ENCODE measurements around the gene APBA1. TPM values are rescaled to one million over a fixed set of nuclear protein-coding genes. Genes with fewer than 3 reads are reported as not detected.

The APBA1 gene
- total RNA-seq, 6 experiments from 2014 or later, result 17.6 to 25.6 (median 20.7) TPM

DNA sequence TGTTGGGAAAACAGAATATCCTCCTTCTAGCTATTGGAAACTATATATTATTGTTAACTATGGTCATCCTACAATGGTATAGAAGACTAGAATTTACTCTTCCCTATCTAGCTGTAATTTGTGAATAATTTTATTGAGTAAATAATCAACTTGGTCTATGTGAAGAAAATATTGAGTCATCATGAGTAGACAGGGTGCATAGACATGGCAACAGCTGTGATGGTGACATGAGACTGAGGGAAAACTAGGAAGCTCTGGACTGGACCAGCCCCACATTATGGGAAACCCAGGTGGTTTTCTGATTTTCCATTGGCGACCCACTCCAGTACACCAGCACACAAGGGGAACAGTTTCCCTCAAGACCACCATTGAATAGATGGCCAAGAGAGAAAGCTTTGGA lies 95.0 kb downstream of the APBA1 start:
- no peaks in the 10 kb centered on the region for H3K27me3 Mint-ChIP-seq (ENCODE audit: insufficient read depth)

DNA sequence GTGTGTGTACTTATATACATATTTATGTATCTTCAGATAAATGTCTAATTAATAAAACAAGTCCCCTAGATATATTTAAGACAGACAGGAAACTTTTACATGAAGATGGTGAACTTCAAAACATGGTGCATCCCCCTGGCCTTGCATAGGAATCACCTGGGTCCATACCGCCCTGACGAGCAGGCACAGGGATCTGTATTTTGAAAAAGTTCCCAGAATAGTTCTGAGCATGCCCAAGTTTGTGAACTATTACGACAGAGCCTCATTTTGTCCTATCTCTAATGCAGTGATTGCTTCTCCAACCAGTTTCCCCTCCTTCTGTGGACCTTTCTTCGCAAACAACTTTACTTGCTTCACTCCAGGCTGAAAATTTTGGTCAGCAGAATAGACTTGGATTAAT lies 98.1 kb downstream of the APBA1 start:
- H3K4me3 Mint-ChIP-seq, result no peak overlapping the region
- no peaks in the 10 kb centered on the region for H3K27me3 Mint-ChIP-seq (ENCODE audit: insufficient read depth)
- no peaks in the 10 kb centered on the region for H3K36me3 Mint-ChIP-seq (ENCODE audit: low read depth)
- TF ChIP-seq, protein P1, sequence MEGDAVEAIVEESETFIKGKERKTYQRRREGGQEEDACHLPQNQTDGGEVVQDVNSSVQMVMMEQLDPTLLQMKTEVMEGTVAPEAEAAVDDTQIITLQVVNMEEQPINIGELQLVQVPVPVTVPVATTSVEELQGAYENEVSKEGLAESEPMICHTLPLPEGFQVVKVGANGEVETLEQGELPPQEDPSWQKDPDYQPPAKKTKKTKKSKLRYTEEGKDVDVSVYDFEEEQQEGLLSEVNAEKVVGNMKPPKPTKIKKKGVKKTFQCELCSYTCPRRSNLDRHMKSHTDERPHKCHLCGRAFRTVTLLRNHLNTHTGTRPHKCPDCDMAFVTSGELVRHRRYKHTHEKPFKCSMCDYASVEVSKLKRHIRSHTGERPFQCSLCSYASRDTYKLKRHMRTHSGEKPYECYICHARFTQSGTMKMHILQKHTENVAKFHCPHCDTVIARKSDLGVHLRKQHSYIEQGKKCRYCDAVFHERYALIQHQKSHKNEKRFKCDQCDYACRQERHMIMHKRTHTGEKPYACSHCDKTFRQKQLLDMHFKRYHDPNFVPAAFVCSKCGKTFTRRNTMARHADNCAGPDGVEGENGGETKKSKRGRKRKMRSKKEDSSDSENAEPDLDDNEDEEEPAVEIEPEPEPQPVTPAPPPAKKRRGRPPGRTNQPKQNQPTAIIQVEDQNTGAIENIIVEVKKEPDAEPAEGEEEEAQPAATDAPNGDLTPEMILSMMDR (IDR thresholded peaks at IDR 0.05), result no peak
- H3K9me3 Mint-ChIP-seq, result no peaks in the 10 kb centered on the region
- DNase-seq, result no peak
- peaks cover 57% of the 10 kb centered on the region for H3K4me1 Mint-ChIP-seq (ENCODE audit: low read depth)
- H3K27ac Mint-ChIP-seq, result no peak overlapping the region

More for the DNA sequence above, 95.0 kb downstream of the APBA1 start:
- Mint-ChIP-seq H3K27ac (no peak overlapping the region), H3K4me3 (no peak overlapping the region), H3K36me3 (ENCODE audit: low read depth) (no peaks in the 10 kb centered on the region), H3K4me1 (ENCODE audit: low read depth) (peaks cover 28% of the 10 kb centered on the region), H3K9me3 (no peaks in the 10 kb centered on the region)
- no peak for DNase-seq
- TF ChIP-seq, protein P1 (IDR thresholded peaks at IDR 0.05), result no peak

DNA sequence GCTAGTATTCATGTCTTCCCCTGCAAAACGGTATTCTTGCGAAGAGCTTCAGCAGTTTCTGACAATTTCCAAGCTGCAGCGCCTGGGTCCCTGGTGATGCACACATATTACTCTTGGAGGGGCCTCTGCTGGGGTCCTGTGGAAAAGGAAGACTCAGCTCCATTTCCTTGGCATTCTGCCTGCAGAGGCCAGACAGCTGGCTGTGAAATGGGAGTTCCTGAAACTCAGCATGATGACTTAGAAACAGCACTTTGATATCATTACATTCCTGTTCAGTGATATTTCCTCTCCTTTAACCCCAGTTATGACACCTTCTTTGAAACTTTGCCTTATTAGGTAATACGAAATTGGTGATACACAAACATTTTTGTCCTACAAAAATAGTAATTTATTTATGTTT lies 98.5 kb downstream of the APBA1 start:
- DNase-seq, result peak; percentile 10
- Mint-ChIP-seq H3K27ac (no peak overlapping the region), H3K4me3 (no peak overlapping the region), H3K9me3 (no peaks in the 10 kb centered on the region), H3K36me3 (ENCODE audit: low read depth) (no peaks in the 10 kb centered on the region), H3K27me3 (ENCODE audit: insufficient read depth) (no peaks in the 10 kb centered on the region), H3K4me1 (ENCODE audit: low read depth) (peaks cover 62% of the 10 kb centered on the region)
- TF ChIP-seq, protein P1 (IDR thresholded peaks at IDR 0.05), result no peak

DNA sequence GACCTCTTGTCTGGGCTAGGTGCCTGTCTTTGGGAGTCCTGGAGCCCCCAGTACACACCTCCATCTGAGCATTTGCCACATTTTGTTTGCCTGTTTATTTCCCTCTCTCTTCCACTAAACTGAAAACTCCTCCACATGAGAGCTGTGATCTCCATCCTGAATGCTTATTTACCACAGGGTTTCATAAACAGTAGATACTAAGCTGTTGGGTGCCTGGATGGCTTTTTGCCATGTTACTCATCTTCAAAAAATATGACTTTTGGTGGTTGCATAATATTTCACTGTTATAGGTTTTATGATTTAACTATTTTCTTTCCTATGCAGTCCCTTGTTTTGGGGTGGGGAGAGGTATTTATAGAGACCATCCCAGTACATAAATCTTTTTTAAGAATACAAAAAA lies 99.6 kb downstream of the APBA1 start:
- no peaks in the 10 kb centered on the region for H3K36me3 Mint-ChIP-seq (ENCODE audit: low read depth)

DNA sequence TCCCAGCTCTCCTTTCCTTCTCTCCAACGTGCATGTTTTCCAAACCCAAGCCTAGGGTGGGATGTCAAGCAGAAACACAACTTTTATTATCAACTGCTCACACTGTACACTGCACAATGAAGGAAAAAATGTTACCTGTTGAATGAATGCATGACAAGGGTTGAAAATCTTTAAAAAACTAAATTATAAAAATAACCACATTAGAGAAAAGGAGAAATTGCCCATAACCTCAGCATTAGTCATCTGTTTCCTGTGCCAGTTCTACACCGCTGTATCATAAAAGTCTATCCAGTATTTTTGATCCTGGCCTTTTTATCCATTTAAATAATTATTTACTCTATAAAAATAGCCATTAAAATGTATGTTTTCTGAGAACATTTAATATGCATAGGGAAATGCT lies 101.1 kb downstream of the APBA1 start:
- H3K27ac Mint-ChIP-seq, result peak overlapping the region; percentile 23; the same call in 1 of the 2 replicates
- no peak overlapping the region for H3K4me3 Mint-ChIP-seq
- H3K9me3 Mint-ChIP-seq, result no peaks in the 10 kb centered on the region
- H3K4me1 Mint-ChIP-seq (ENCODE audit: low read depth), result peaks cover 56% of the 10 kb centered on the region
- TF ChIP-seq, protein P1 (IDR thresholded peaks at IDR 0.05), result no peak
- no peak for DNase-seq
- no peaks in the 10 kb centered on the region for H3K36me3 Mint-ChIP-seq (ENCODE audit: low read depth)
- no peaks in the 10 kb centered on the region for H3K27me3 Mint-ChIP-seq (ENCODE audit: insufficient read depth)

More for the DNA sequence above, 99.6 kb downstream of the APBA1 start:
- Mint-ChIP-seq H3K4me1 (ENCODE audit: low read depth) (peaks cover 63% of the 10 kb centered on the region), H3K27me3 (ENCODE audit: insufficient read depth) (no peaks in the 10 kb centered on the region), H3K9me3 (no peaks in the 10 kb centered on the region), H3K4me3 (peak overlapping the region; percentile 36), H3K27ac (peak overlapping the region; percentile 20; the same call in 1 of the 2 replicates)
- DNase-seq, result peak; percentile 22
- TF ChIP-seq, protein P1 (IDR thresholded peaks at IDR 0.05), result no peak

All from HFFc6 (cell line).